GM18951 (cell line): ENCODE measurements around the gene DGLUCY.

Experiments
- POLR2A ChIP-seq: IDR thresholded peaks from 4 replicates; pipeline ENCODE4 v1.6.1; 2011; ENCODE audit warnings: mild to moderate bottlenecking; ENCODE audit not compliant: insufficient read length, insufficient read depth; ENCODE audit errors: extremely low read depth
- in situ Hi-C: fragments of 300-500 bp; cut with MboI; formaldehyde crosslinking; loops from one replicate; pipeline ENCODE4 v1.12.0; 2022; ENCODE audit warnings: low sequenced_read_pairs, mixed read lengths, inconsistent platforms; ENCODE audit not compliant: unreplicated experiment

DGLUCY gene

GRCh38 chr14:91129261-91129660, 15.4 kb downstream of the DGLUCY start:
- no peak for TF ChIP-seq POLR2A
- in situ Hi-C loops: no loop called here

GRCh38 chr14:91135039-91135438, 21.2 kb downstream of the DGLUCY start:
- in situ Hi-C loops: no loop called here
- TF ChIP-seq POLR2A: no peak

GRCh38 chr14:91138511-91139359, 24.9 kb downstream of the DGLUCY start:
- in situ Hi-C loops: no loop called here
- no peak for TF ChIP-seq POLR2A

- no peak for TF ChIP-seq POLR2A
- in situ Hi-C loops: no loop called here
These were observed 25.9 kb downstream of the DGLUCY start for GRCh38 chr14:91139776-91140175.

- in situ Hi-C loops: no loop called here
- no peak for TF ChIP-seq POLR2A
These were observed 26.8 kb downstream of the DGLUCY start for GRCh38 chr14:91140672-91141071.

- in situ Hi-C loops: no loop called here
- no peak for TF ChIP-seq POLR2A
These were observed 28.4 kb downstream of the DGLUCY start for GRCh38 chr14:91142214-91142668.

- no peak for TF ChIP-seq POLR2A
- in situ Hi-C loops: no loop called here
These were observed 30.0 kb downstream of the DGLUCY start for GRCh38 chr14:91143862-91144261.

GRCh38 chr14:91144425-91145145, 30.7 kb downstream of the DGLUCY start:
- in situ Hi-C loops: no loop called here

GRCh38 chr14:91145391-91146160, 31.7 kb downstream of the DGLUCY start:
- TF ChIP-seq POLR2A: no peak
- in situ Hi-C loops: no loop called here

More at GRCh38 chr14:91144425-91145145, 30.7 kb downstream of the DGLUCY start:
- TF ChIP-seq POLR2A: no peak

GRCh38 chr14:91146661-91147060, 32.8 kb downstream of the DGLUCY start:
- in situ Hi-C loops: no loop called here
- no peak for TF ChIP-seq POLR2A

- no peak for TF ChIP-seq POLR2A
- in situ Hi-C loops: no loop called here
These were observed 35.6 kb downstream of the DGLUCY start for GRCh38 chr14:91149462-91149861.

GRCh38 chr14:91152499-91152898, 38.6 kb downstream of the DGLUCY start:
- TF ChIP-seq POLR2A: no peak
- in situ Hi-C loops: no loop called here

GRCh38 chr14:91153360-91153759, 39.5 kb downstream of the DGLUCY start:
- in situ Hi-C loops: no loop called here
- TF ChIP-seq POLR2A: no peak

GRCh38 chr14:91154851-91155625, 41.2 kb downstream of the DGLUCY start:
- in situ Hi-C loops: no loop called here

More at GRCh38 chr14:91154851-91155625, 41.2 kb downstream of the DGLUCY start:
- TF ChIP-seq POLR2A: no peak
